Mammary epithelial cell (primary cell): ENCODE results near the gene COPZ1.

Experiments used
- CTCF ChIP-seq, 2 donors: IDR thresholded peaks in 1 of 2; conservative IDR thresholded peaks in 1 of 2; 2 replicates each; pipeline ENCODE4 v1.5.1; 2011 to 2012; ENCODE audit warnings: inconsistent platforms in 2 of 2, low read length in 2 of 2, mild to moderate bottlenecking in 2 of 2, control low read depth in 1 of 2, low read depth in 1 of 2; ENCODE audit not compliant: insufficient read depth in 1 of 2; ENCODE audit errors: extremely low read depth in 1 of 2
- EZH2 ChIP-seq: IDR thresholded peaks from 2 replicates; pipeline ENCODE4 v1.6.1; 2012; ENCODE audit warnings: low read length, inconsistent platforms, borderline replicate concordance

GRCh38 chr12:54386403-54387113 lies 61.6 kb downstream of the COPZ1 start:
- no peak for TF ChIP-seq CTCF (conservative IDR thresholded peaks at IDR 0.05 in 1 of 2, IDR thresholded peaks at IDR 0.05 in 1 of 2; ENCODE audit: extremely low read depth in 1 of 2, insufficient read depth in 1 of 2, low read depth in 1 of 2, low read length in 2 of 2)
- no peak for TF ChIP-seq EZH2
